ENCODE data around the gene ABI3BP. TPM values are rescaled to one million over a fixed set of nuclear protein-coding genes. Genes with fewer than 3 reads are reported as not detected.
A peak's percentile ranks its signal among the peaks of the same experiment; 100 is the strongest.

Gene ABI3BP
- total RNA-seq, 1 experiment from 2014 or later = 0.74 TPM

DNA sequence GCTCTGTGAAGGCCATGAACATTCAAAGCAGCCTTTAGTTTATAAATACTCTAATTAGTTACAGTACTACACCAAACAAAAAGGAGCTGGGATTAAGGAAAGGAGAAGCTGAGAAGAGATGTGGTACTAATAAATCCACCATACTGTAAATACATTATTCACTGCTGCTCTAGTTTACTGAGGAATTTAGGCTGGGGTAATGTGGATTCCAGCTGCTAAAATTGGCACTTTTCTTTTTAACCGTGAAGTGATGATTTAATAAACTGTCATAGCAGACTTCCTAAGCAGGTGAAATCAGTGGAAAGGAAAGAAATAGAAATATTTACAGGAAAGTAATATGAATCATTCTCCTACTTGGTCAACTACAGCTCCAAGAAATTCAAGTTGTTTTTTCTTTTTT is 195.2 kb downstream of the ABI3BP start (continued):
- no peak for TF ChIP-seq ZNF263 (CRISPR knock-in tag; IDR thresholded peaks at IDR 0.05; ENCODE audit: low read depth)
- no peak for TF ChIP-seq ZNF423 (CRISPR knock-in tag; IDR thresholded peaks at IDR 0.05)
- TF ChIP-seq PRRX2 (CRISPR knock-in tag; IDR thresholded peaks at IDR 0.05) = no peak
- TF ChIP-seq CBFB (CRISPR knock-in tag; IDR thresholded peaks at IDR 0.05; ENCODE audit: low read depth) = no peak
- no peak for TF ChIP-seq ZNF416 (CRISPR knock-in tag; IDR thresholded peaks at IDR 0.05)
- TF ChIP-seq NFATC4 (CRISPR knock-in tag; IDR thresholded peaks at IDR 0.05) = no peak
- TF ChIP-seq ZNF671 (CRISPR knock-in tag; IDR thresholded peaks at IDR 0.05) = no peak
- TF ChIP-seq, protein P1, sequence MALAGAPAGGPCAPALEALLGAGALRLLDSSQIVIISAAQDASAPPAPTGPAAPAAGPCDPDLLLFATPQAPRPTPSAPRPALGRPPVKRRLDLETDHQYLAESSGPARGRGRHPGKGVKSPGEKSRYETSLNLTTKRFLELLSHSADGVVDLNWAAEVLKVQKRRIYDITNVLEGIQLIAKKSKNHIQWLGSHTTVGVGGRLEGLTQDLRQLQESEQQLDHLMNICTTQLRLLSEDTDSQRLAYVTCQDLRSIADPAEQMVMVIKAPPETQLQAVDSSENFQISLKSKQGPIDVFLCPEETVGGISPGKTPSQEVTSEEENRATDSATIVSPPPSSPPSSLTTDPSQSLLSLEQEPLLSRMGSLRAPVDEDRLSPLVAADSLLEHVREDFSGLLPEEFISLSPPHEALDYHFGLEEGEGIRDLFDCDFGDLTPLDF (CRISPR knock-in tag; IDR thresholded peaks at IDR 0.05) = no peak
- TF ChIP-seq, protein P2, sequence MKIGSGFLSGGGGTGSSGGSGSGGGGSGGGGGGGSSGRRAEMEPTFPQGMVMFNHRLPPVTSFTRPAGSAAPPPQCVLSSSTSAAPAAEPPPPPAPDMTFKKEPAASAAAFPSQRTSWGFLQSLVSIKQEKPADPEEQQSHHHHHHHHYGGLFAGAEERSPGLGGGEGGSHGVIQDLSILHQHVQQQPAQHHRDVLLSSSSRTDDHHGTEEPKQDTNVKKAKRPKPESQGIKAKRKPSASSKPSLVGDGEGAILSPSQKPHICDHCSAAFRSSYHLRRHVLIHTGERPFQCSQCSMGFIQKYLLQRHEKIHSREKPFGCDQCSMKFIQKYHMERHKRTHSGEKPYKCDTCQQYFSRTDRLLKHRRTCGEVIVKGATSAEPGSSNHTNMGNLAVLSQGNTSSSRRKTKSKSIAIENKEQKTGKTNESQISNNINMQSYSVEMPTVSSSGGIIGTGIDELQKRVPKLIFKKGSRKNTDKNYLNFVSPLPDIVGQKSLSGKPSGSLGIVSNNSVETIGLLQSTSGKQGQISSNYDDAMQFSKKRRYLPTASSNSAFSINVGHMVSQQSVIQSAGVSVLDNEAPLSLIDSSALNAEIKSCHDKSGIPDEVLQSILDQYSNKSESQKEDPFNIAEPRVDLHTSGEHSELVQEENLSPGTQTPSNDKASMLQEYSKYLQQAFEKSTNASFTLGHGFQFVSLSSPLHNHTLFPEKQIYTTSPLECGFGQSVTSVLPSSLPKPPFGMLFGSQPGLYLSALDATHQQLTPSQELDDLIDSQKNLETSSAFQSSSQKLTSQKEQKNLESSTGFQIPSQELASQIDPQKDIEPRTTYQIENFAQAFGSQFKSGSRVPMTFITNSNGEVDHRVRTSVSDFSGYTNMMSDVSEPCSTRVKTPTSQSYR (CRISPR knock-in tag; IDR thresholded peaks at IDR 0.05) = no peak
- no peak for TF ChIP-seq NR1H2 (CRISPR knock-in tag; IDR thresholded peaks at IDR 0.05)
- TF ChIP-seq JAZF1 (CRISPR knock-in tag; IDR thresholded peaks at IDR 0.05) = no peak
- TF ChIP-seq, protein P3, sequence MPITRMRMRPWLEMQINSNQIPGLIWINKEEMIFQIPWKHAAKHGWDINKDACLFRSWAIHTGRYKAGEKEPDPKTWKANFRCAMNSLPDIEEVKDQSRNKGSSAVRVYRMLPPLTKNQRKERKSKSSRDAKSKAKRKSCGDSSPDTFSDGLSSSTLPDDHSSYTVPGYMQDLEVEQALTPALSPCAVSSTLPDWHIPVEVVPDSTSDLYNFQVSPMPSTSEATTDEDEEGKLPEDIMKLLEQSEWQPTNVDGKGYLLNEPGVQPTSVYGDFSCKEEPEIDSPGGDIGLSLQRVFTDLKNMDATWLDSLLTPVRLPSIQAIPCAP (CRISPR knock-in tag; IDR thresholded peaks at IDR 0.05) = no peak
- no peak for TF ChIP-seq ATF1 (CRISPR knock-in tag; IDR thresholded peaks at IDR 0.05)
- TF ChIP-seq, protein P4, sequence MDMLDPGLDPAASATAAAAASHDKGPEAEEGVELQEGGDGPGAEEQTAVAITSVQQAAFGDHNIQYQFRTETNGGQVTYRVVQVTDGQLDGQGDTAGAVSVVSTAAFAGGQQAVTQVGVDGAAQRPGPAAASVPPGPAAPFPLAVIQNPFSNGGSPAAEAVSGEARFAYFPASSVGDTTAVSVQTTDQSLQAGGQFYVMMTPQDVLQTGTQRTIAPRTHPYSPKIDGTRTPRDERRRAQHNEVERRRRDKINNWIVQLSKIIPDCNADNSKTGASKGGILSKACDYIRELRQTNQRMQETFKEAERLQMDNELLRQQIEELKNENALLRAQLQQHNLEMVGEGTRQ (CRISPR knock-in tag; IDR thresholded peaks at IDR 0.05) = no peak

DNA sequence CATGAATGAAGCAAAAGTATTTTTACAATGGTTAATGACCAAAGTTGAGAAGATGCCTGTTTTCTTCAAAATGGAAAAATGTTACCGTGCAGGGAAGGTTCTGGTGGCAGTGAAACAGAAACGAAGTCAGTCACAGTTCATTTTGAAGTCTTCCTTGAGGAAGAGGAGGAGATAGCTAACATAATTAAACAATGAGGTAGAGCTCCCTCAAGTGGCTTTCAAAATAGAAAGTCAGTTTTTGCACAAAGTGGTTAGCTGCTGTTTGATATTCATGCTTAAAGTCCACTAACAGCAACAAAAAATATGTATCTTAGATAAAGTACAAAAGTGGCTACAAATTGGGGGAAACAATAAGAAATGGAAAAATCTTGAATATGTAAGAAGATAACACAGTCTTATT is 196.7 kb downstream of the ABI3BP start:
- no peaks in the 10 kb centered on the region for H3K9me3 Mint-ChIP-seq
- CTCF ChIA-PET = interaction anchor here (0.5 to 2.0 kb wide), 22 partner anchors 10 to 965 kb away, joined by 3 to 20 read pairs (median 4); no protein-coding TSS in a partner anchor
- POLR2A ChIA-PET = no interaction called here
- no peak for DNase-seq (ENCODE audit: low spot score)
- no peaks in the 10 kb centered on the region for H3K36me3 Mint-ChIP-seq
- H3K27ac Mint-ChIP-seq = no peak overlapping the region
- H3K4me3 Mint-ChIP-seq = no peak overlapping the region
- TF ChIP-seq, protein P5, sequence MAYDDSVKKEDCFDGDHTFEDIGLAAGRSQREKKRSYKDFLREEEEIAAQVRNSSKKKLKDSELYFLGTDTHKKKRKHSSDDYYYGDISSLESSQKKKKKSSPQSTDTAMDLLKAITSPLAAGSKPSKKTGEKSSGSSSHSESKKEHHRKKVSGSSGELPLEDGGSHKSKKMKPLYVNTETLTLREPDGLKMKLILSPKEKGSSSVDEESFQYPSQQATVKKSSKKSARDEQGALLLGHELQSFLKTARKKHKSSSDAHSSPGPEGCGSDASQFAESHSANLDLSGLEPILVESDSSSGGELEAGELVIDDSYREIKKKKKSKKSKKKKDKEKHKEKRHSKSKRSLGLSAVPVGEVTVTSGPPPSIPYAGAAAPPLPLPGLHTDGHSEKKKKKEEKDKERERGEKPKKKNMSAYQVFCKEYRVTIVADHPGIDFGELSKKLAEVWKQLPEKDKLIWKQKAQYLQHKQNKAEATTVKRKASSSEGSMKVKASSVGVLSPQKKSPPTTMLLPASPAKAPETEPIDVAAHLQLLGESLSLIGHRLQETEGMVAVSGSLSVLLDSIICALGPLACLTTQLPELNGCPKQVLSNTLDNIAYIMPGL (CRISPR knock-in tag; IDR thresholded peaks at IDR 0.05) = no peak
- TF ChIP-seq, protein P6, sequence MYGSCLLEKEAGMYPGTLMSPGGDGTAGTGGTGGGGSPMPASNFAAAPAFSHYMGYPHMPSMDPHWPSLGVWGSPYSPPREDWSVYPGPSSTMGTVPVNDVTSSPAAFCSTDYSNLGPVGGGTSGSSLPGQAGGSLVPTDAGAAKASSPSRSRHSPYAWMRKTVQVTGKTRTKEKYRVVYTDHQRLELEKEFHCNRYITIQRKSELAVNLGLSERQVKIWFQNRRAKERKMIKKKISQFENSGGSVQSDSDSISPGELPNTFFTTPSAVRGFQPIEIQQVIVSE (CRISPR knock-in tag; IDR thresholded peaks at IDR 0.05; ENCODE audit: borderline replicate concordance) = no peak
- TF ChIP-seq, protein P1 (CRISPR knock-in tag; IDR thresholded peaks at IDR 0.05) = no peak
- ATAC-seq = peak; percentile 58
- no peaks in the 10 kb centered on the region; the same call in 1 of the 2 replicates for H3K27me3 Mint-ChIP-seq (ENCODE audit: low read depth)
- H3K4me1 Mint-ChIP-seq = peaks cover 5% of the 10 kb centered on the region; the same call in 1 of the 2 replicates
